C1 segment of cervical spinal cord (tissue), 14 donors: ENCODE data around the gene GIPR.
"Not testable (repeated sequence)": the region's sequence is repeated elsewhere in the genome, so short reads cannot be mapped to it uniquely, and the experiment has no call there.

Experiments used
- DNase-seq, 14 donors: peaks; one replicate each; lab custom pipeline; 2025; lab: John Stamatoyannopoulos, UW

The GIPR gene

DNA sequence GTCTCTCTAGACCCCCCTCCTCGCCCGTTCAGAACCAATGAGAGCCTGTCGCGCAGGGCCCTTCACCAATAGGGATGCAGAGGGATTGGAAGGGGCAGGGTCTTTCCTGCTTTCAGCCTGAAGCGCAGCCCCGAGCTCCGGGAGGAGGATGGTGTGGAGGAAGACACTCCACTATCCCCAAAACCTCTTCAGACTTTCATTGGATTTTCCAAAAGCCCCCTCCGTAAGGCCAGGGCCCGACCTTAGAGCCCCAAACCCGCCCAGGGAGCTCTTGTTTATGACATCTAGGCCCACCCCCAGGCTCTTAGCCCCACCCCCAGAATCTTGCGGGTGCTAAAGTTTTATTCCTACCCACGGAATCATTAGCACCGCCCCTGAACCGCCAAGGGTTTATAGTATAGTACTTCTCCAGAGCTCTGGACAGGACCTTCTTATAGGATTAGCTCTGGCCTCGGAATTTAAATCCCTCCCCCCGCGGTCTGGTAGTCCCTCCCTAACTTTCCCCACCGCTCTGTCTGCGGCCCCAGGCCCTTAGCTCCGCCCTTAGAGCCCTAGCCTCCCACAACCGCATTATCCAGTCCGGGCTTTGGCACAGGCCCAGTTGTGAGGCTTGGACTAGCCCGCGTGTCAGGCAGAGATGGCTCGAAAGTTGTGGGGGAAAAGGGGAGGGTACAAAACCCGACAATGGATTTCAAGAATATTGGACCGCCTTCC lies 22.2 kb upstream of the GIPR start:
- DNase-seq, result peak; percentile 35 to 96 (median 84)

DNA sequence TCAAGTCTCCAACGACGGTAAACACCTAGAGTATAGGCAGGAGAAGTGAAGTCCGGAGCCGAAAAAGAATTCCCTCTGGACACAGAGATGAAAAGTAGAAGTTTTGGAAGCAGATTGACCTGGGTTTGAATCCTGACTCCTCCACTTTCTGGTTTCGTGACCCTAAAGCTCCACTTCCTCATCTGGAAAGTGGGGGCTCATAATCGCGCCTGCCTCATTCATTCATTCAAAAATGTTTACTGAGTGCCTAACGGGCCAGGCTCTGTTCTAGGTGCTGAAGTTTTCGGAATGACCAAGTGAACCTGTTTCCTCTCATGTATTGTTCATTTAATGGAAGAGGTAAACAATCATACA lies 21.7 kb upstream of the GIPR start:
- peak in 2 of 14 donors; percentile 49 to 63 for DNase-seq

DNA sequence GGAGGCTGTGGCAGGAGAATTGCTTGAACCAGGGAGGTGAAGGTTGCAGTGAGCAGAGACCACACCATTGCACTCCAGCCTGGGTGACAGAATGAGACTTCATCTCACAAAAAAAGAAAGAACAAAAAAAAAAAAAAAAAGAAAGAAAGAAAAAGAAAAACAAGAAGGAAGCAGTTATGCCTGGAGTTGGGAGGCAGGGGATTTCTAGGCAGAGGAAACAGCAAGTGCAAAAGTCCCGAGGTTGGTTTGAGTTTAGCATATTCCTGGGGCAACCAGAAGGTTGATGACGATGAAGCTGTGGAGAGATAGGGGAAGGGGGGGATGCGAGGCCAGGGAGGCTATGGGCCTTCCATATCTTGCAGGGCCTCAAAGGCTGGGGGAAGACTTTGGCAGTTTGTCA lies 17.3 kb upstream of the GIPR start:
- no peak for DNase-seq

DNA sequence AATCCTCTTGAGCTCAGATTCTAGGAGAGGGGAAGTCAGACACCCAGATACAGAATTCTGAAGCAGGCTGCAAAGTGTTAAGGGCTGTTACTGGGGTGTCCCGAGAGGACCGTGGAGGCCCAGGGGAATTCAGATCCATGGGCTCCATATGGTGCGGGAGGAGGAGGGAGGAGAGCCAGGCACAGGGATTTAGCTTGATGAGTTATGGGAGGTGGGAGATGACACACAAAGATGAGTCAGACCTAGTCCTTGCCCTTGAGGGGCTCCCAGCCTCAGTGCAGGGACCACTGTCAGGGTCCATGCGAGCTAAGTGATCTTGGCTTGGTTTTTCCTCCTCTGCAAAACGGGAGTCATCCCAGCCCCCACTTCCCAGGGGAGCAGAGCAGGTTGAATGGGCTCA lies 14.4 kb upstream of the GIPR start:
- DNase-seq, result no peak

DNA sequence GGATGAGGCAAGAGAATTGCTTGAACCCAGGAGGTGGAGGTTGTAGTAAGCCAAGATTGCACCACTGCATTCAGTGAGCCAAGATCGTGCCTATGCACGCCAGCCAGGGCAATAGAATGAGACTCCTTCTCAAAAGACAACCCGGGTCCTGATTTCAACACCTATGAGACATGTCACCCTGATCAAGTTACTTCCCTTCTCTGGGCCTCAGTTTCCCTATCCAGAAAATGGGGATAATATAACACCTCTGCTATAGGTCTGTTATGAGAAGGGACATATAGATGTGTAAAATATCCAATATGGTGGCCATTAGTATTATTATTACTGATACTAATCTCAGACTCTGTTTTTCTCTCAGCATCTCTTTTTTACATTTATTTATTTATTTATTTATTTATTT lies 12.9 kb upstream of the GIPR start:
- DNase-seq, result no peak

DNA sequence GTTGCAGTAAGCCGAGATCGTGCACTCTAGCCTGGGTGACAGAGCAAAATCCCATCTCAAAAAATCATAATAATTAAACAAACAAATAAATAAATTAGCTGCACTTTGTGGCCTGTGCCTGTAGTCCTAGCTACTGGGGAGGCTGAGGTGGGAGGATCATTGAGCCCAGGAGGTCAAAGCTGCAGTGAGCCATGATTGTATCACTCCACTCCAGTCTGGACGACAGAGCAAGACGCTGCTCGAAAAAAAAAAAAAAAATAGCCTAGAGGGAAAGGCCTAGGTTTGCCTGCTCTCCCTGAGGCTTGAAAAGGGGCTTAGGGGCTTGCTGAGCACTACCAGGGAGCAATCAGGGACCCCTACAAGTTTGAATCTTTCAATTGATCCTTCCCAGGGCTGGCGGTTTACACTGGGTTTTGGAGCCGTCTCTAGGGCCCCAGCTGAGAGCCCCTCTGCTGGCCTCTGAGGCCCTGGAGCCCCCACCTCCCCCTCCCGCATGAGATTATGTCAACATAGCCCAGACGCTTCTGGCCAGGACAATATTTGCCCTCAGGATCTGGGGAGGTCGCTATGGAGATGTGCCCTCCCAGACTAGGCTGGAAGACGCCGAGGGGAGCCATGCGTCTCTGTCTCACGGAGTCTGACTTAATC lies 10.4 kb upstream of the GIPR start:
- DNase-seq, result no peak

DNA sequence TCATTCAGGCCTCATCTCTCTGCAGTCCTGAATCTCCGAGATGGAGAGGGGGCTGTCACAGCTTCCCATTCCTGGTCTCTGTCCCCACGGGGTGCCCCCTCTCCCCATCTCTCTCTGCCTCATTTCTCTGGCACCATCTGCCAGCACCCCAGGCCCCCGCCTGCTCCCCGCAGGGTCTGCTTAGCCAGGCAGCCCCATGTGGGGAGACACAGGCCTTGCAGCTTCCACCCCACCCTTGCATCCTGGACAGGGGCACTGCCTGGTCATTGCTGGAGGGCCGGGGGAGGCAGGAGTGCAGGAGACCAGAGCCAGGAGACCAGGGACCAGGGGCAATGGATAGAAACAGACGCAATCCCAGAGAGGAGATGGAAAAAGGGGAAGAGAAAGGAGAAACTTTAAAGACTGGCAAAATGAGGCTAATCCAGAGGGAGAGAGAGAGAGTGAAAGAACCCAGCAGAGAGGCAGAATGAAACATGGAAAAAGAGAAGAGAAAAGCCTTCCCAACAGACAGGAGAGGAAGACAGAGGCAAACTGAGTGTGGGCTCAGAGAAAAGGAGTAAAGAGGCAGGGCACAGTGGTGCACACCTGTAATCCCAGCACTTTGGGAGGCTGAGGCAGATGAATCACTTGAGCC lies 8.8 kb upstream of the GIPR start:
- no peak for DNase-seq

DNA sequence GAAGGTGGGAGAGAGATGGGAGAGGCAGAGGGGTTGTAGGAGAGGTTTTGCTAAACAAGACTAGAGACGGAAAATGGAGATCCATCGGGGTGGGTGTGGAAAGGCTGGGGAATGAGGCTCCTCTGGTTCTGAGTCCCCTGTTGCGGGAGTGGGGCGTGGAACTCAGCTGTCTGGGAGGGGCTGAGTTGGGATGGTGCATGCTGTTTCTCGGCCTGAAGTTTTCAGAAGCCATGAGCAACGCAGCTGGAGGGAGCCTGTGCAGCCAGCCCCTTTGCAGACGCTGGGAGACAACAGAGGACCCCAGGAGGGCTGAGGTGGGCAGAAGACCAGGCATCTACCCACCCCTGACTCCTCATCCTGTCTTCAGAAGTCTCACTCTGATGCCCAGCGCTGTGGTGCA lies 7.4 kb upstream of the GIPR start:
- DNase-seq, result no peak

DNA sequence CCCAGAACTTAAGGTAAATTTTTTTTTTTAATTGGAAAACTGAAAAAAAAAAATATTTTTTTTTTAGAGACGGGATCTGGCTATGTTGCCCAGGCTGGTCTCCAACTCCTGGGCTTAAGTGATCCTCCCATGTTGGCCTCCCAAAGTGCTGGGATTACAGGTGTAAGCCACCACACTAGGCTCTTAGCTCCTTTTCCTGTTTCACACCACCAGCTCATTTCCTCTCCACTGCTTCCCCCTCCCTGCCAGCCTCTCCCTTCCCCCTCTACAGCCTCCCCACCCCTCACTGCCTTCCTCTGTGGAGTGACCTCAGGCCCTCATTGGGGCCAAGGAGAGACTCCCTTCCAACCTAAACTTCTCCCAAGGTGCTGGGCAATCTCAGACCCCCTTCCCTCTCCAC lies 4.2 kb upstream of the GIPR start:
- no peak for DNase-seq

DNA sequence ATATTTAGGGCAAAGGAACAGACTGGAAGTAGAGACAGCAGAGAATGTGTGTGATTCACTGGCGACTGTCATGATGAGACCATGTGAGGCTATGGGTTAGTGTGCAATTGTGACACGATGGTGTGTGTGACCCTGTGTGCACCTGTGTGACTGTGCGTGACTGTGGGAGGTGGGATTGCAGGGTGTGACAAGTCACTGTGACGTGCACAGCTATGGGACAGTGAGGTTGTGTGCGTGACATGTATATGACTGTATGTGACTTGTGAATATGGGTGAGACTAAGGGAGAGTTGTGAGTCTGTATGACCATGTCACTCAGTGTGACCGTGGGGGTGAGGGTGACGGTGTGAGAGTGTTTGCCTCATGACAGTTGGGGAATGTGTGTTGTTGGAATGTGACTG lies 3.4 kb upstream of the GIPR start:
- no peak for DNase-seq

DNA sequence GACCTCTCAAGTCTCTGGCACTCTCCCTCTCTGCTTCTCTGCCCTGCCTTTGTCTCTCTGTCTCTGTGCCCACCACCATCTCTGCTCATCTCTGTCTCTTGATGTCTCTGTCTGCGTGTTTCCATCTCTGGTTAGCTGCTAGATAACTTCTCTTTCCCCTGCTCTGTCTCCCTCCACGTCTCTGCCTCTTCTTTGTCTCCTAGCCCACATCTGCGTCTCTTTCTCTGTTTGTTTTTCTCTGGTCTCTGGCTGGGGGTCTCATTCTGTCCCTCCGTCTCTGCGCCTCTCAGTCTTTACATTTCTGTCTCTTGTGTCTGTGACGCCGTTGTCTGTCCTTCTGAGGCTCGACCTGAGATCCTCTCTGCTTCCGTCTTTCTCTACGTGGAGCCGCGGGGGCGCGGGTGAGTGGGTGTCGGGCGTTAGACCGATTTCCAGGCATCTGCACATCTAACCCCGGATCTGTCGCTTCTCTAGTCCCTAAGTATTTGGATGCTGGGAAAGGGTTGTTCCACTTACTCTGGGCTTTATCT lies 386 bp downstream of the GIPR start:
- peak in 2 of 14 donors; percentile 35 to 39 for DNase-seq

DNA sequence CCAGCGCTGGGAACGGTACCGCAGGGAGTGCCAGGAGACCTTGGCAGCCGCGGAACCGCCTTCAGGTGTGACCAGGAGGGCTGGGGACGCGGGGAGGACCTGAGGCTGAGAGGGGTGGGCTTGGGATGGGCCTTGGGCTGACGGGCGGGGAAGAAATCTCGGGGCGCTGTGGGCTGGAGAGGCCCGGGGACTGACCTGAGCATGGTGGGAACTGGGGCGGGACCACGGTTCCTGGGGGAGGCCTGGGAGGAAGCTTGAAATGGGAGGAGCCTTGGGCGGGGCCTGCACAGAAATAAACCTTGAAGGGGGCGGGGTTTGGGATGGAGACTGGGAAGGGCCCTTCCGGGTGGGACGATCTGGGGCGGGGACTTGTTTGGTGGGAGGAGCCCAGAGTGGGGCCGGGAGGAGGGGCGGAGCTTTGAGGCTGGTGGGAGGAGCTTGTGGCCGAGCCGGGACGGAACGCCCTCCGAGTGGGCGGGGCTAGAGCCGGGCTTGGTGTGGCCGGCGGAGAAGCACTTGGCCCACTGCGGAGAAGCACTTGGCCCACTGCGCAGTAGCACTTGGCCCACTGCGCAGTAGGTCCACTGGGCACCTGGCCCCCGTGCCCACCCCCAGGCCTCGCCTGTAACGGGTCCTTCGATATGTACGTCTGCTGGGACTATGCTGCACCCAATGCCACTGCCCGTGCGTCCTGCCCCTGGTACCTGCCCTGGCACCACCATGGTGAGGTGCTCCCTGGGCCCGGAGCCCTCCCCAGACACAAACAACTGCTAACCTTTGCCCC lies 2.8 kb downstream of the GIPR start:
- DNase-seq, result peak in 11 of 14 donors; percentile 10 to 76 (median 42)

DNA sequence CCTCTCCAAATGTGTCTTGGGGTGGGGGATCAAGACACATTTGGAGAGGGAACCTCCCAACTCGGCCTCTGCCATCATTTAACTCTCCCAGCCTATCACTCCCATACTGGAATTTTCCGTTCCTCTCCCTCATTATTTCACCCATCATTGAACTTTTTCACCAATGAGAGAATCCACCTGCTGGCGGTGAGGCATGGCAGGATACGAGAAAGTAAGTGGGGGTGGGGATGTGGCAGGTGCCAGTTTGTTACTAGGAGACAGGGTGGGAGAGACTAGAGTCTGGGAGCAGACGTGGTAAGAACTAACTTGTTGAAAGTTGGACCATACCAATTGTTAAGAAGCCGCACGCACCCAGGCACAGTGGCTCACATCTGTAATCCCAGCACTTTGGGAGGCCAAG lies 6.9 kb downstream of the GIPR start:
- DNase-seq, result no peak

DNA sequence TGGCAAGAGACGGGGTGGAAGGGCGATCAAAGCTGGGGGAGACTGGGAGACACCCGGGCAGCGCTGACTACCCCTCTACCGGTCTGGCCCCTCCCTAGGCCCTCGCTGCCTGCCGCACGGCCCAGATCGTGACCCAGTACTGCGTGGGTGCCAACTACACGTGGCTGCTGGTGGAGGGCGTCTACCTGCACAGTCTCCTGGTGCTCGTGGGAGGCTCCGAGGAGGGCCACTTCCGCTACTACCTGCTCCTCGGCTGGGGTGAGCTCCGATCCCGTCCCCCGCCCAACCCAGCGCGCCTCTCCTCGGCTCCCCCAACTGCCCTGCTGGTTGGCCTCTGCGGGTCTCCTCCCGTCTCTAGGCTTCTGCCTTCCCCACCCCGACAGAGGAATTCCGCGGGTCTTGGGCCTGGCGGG lies 8.8 kb downstream of the GIPR start:
- DNase-seq, result no peak

DNA sequence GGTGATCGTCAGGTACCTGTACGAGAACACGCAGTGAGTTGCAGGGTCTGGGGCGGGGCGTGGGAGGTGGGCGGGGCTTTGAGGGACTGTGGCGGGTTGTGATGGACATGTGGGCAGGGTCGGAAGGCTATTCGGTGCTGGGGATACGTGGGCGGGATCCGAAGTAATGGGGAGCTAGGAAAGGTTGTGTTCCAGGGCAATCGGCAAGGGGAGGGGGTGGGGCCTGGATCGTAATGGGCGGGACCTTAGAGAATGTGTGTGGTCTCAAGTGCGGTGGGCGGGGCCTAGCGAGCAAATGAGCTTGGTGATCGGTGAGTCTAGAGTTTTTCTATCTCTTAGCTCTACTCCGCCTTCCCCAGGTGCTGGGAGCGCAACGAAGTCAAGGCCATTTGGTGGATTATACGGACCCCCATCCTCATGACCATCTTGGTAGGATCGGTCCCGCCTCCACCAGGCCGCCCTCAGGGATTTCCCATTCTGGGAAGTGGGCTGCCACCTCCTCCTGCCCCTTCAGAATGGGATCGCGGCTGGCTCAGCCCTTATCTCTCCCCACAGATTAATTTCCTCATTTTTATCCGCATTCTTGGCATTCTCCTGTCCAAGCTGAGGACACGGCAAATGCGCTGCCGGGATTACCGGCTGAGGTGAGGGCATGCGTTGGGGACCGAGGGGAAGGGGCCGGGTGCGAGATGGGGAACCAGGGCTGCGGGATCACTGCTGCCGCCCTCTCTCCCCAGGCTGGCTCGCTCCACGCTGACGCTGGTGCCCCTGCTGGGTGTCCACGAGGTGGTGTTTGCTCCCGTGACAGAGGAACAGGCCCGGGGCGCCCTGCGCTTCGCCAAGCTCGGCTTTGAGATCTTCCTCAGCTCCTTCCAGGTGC lies 9.6 kb downstream of the GIPR start:
- DNase-seq, result peak in 11 of 14 donors; percentile 9 to 76 (median 38)

DNA sequence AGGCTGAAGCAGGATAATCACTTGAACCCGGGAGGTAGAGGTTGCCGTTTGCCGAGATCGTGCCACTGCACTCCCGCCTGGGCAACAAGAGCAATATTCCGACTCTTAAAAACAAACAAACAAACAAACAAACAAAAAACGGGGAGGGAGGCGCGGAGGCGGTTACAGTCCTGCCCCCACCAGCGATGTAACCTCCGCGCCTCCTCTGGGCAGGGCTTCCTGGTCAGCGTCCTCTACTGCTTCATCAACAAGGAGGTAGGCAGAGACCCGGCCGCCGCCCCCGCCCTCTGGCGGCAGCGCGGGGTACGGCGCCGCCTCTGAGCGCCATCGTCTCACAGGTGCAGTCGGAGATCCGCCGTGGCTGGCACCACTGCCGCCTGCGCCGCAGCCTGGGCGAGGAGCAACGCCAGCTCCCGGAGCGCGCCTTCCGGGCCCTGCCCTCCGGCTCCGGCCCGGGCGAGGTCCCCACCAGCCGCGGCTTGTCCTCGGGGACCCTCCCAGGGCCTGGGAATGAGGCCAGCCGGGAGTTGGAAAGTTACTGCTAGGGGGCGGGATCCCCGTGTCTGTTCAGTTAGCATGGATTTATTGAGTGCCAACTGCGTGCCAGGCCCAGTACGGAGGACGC lies 13.5 kb downstream of the GIPR start:
- peak in 13 of 14 donors; percentile 38 to 91 (median 74) for DNase-seq

DNA sequence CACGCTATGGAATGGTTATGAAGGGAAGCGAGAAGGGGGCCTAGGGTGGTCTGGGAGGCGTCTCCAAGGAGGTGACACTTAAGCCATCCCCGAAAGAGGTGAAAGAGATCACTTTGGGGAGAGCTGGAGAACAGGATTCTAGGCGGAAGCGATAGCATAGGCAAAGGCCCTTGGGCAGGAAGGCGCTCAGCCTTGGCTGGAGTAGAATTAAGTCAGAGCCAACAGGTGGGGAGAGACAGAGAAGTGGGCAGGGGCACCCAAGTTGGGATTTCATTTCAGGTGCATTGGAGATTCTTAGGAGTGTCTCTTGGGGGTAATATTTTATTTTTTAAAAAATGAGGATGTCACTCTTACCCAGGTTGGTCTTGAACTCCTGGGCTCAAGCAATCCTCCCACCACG lies 14.1 kb downstream of the GIPR start:
- DNase-seq, result peak in 1 of 14 donors; percentile 22

DNA sequence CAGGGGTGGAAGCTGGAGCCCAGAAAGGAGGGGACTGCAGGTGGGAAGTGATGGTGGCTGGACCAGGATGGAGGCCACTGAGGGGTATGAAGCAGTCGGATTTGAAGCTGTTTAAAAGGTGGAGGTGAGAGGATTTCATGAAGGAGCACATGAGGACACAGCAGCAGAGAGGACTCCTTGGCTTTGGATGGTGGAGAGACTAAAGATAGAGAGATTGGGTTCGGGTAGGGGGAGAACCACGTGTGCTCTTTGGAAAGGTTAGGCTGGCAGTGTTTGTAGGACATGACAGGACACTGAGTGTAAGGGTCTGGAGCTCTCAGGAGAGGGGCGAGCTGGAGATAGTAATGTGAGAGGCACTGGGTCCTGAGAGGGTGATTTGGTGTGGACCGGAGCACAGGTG lies 14.9 kb downstream of the GIPR start:
- no peak for DNase-seq

DNA sequence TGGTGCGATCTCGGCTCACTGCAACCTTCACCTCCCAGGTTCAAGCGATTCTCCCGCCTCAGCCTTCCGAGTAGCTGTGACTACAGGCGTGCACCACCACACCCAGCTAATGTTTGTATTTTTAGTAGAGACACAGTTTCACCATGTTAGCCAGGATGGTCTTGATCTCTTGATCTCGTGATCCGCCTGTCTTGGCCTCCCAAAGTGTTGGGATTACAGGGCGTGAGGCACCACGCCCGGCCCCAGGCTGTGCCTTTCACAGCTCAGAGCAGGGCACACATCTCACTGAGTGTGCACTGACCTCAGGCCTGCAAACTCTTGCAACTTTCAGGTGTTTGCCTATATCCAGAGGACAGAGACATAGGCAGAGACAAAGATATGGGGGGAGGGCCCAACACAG lies 17.0 kb downstream of the GIPR start:
- not testable (repeated sequence) for DNase-seq

DNA sequence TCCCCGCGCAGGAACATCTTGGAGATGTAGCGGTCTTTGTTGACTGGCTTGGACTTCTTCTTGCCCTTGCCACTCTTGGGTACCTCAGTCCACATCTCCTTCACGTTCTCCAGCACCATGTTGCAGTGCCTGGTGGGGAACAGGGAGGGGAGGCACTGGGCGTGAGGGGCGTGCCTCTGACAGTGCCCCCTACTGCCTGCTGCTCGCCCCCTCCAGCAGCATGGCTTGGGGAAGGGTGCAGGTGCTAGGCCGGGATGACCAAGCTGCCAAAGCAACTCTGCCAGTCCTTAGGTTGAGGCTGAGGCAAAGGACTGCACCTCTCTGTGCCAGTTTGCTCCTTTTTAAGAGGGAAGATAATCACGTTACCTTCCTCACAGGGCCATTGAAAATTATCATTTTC lies 19.6 kb downstream of the GIPR start:
- DNase-seq, result no peak
